Stimulated activated memory B cell treated with anti-CD40 and anti-IgM and Interleukin-4, amounts not matched to agents 10 μg/mL and 1 μg/mL and 100 μg/mL, for 72 hours (primary cell): ENCODE measurements around the gene MAD2L2.

Experiments
- ATAC-seq: fragments of 150-1000 bp; cut with Tn5 transposase; 2 replicates; pipeline ENCODE4 v1.10.0; 2021
- H3K27ac Mint-ChIP-seq: one replicate; pipeline ENCODE4 v1.8.0; 2022; ENCODE audit warnings: mild to moderate bottlenecking, mixed read lengths
- H3K27me3 Mint-ChIP-seq: one replicate; pipeline ENCODE4 v1.8.0; 2022; ENCODE audit warnings: mixed read lengths
- H3K36me3 Mint-ChIP-seq: one replicate; pipeline ENCODE4 v1.8.0; 2022; ENCODE audit warnings: mixed read lengths
- H3K4me1 Mint-ChIP-seq: one replicate; pipeline ENCODE4 v1.8.0; 2022; ENCODE audit warnings: mixed read lengths
- H3K4me3 Mint-ChIP-seq: one replicate; pipeline ENCODE4 v1.8.0; 2022; ENCODE audit warnings: mild to moderate bottlenecking, moderate library complexity, mixed read lengths
- H3K9me3 Mint-ChIP-seq: one replicate; pipeline ENCODE4 v1.8.0; 2022; ENCODE audit warnings: mixed read lengths

MAD2L2 gene

DNA sequence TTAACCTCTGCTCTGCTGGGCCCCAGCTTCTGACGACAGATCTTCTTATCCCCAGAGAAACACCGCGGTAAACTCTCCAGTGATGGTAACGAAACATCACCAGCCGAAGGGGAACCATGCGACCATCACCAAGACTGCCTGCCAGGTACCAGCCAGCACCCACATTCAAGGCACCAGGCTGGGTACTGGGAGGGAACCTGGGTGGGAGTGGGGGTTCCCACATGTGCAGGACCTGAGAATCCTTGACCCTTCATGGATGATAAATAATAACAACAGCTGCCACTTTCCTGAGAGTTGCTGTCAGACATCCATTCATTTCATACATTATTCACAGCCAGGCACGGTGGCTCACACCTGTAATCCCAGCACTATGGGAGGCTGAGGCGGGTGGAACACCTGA lies 31.3 kb upstream of the MAD2L2 start:
- Mint-ChIP-seq H3K27ac (no peak overlapping the region), H3K4me3 (no peak overlapping the region), H3K9me3 (no peaks in the 10 kb centered on the region), H3K27me3 (peaks cover 31% of the 10 kb centered on the region), H3K4me1 (peaks cover 5% of the 10 kb centered on the region), H3K36me3 (no peaks in the 10 kb centered on the region)
- ATAC-seq, result no peak

DNA sequence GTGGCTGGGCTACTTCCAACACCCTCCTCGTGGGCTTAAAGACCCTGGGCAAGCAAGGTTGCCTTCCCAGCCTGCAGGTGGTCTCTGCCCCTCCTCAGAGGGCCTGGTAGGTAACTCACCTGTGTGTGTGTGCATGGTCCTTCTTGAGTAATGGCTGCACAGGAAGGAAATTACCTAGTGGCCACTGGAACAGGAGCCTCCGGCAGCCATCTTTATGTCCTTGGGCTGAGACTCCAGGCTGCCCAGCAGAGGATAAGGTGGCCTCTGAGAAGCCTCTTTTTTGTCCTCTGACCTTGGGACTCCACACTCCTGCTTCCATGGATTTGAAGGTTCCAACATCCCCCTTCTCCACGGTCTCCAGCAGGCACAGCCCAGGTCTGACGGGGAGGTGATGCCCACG lies 30.5 kb upstream of the MAD2L2 start:
- Mint-ChIP-seq H3K4me3 (no peak overlapping the region), H3K27ac (no peak overlapping the region), H3K36me3 (no peaks in the 10 kb centered on the region), H3K9me3 (no peaks in the 10 kb centered on the region), H3K27me3 (peaks cover 33% of the 10 kb centered on the region), H3K4me1 (peaks cover 5% of the 10 kb centered on the region)
- ATAC-seq, result no peak

DNA sequence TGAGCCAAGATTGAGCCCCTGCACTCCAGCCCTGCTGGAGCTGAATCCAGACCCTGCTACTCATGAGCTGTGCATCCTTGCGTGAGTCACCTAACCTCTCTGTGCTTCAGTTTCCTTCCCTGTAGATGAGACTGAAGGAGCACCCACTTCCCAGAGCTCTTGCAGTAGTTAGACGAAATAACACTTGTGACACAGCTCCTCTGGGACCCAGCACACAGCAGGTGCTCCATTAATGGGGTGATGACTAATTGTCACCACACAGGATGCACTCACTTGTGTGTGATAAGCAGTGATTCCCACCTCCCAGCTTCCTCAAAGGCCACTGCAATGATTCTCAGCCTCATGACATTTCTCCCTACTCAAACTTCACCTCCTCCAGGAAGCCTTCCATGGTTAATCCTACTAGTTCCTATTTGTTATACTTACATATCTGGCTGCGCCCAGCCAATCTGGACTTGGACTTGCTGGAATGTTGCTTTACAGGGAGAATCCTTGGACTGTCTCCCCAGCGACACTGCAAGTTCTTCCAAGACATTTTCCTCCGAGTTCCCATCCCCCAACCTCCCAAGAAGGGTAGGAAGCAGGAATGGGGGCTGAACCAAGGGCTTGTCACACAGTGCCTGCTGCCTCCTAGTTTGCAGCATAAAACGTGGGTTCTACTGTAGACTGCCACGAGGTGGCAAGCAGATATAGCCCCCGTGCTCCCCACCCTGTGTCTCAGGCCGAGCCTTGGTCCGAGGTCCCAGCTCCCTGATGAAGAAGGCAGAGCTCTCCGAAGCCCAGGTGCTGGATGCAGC lies 27.8 kb upstream of the MAD2L2 start:
- Mint-ChIP-seq H3K27me3 (peaks cover 42% of the 10 kb centered on the region), H3K4me3 (no peak overlapping the region), H3K36me3 (no peaks in the 10 kb centered on the region), H3K9me3 (no peaks in the 10 kb centered on the region), H3K27ac (no peak overlapping the region), H3K4me1 (peaks cover 9% of the 10 kb centered on the region)
- no peak for ATAC-seq

DNA sequence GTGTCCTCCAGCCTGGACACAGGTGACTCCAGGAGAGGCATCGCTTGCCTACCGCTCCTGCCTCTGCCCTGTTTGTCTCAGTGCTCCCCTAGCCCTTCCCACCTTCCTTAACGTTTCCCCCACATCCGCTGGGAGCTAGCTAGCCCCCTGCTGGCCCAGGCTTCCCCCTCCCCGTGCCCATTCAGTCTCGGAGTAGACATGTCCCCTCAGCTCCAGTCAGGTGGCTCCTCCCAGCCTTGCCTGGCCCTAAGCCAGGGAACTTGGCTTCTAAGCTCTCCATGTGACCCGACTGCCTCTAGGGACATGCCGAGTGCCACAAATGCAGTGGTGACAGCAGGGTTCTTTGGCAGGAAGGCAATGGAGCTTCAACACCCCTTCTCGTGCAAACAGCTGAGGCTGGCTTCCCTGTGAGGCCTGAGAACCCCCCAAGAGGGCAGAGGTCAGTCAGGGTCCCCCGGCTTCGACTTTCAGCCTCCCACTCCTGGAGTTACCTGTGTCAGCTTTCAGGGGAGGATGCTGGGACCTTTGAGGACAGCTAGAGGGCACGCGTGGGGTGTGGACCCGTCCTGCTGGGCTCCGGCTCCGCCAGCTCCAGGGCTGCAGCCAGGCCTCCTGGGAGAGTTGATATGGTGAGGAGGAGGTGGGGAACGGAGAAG lies 26.8 kb upstream of the MAD2L2 start:
- peaks cover 18% of the 10 kb centered on the region for H3K4me1 Mint-ChIP-seq
- H3K27me3 Mint-ChIP-seq, result peaks cover 42% of the 10 kb centered on the region
- H3K27ac Mint-ChIP-seq, result no peak overlapping the region
- H3K36me3 Mint-ChIP-seq, result no peaks in the 10 kb centered on the region
- no peaks in the 10 kb centered on the region for H3K9me3 Mint-ChIP-seq
- no peak overlapping the region for H3K4me3 Mint-ChIP-seq
- ATAC-seq, result no peak

DNA sequence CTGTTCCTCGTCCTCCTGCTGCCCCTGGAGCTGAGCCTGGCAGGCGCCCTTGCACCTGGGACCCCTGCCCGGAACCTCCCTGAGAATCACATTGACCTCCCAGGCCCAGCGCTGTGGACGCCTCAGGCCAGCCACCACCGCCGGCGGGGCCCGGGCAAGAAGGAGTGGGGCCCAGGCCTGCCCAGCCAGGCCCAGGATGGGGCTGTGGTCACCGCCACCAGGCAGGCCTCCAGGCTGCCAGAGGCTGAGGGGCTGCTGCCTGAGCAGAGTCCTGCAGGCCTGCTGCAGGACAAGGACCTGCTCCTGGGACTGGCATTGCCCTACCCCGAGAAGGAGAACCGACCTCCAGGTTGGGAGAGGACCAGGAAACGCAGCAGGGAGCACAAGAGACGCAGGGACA lies 25.3 kb upstream of the MAD2L2 start:
- Mint-ChIP-seq H3K27me3 (peaks cover 42% of the 10 kb centered on the region), H3K4me3 (no peak overlapping the region), H3K9me3 (no peaks in the 10 kb centered on the region), H3K36me3 (no peaks in the 10 kb centered on the region), H3K4me1 (peaks cover 18% of the 10 kb centered on the region), H3K27ac (no peak overlapping the region)
- no peak for ATAC-seq

DNA sequence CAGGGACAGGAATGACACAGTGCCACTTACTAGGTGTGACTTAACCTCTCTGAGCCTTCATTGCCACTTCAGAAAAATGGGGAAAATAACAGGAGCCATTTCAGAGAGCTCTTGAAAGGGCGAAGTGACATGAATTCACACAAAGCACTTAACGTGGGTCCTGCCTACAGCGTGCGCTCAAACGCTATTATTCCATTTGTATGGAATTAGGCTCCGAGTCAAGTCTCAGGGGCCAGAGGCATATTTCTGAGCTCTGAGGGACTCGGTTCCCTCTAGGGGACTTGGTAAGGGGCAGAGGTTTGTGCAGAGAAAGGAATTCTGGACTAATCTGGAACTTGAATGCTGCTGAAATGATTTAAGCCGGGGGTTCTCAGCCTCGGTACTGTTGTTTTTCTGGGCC lies 24.6 kb upstream of the MAD2L2 start:
- no peaks in the 10 kb centered on the region for H3K36me3 Mint-ChIP-seq
- no peak overlapping the region for H3K4me3 Mint-ChIP-seq
- no peak for ATAC-seq
- H3K27me3 Mint-ChIP-seq, result peaks cover 42% of the 10 kb centered on the region
- no peaks in the 10 kb centered on the region for H3K9me3 Mint-ChIP-seq
- H3K4me1 Mint-ChIP-seq, result peaks cover 18% of the 10 kb centered on the region
- H3K27ac Mint-ChIP-seq, result no peak overlapping the region

DNA sequence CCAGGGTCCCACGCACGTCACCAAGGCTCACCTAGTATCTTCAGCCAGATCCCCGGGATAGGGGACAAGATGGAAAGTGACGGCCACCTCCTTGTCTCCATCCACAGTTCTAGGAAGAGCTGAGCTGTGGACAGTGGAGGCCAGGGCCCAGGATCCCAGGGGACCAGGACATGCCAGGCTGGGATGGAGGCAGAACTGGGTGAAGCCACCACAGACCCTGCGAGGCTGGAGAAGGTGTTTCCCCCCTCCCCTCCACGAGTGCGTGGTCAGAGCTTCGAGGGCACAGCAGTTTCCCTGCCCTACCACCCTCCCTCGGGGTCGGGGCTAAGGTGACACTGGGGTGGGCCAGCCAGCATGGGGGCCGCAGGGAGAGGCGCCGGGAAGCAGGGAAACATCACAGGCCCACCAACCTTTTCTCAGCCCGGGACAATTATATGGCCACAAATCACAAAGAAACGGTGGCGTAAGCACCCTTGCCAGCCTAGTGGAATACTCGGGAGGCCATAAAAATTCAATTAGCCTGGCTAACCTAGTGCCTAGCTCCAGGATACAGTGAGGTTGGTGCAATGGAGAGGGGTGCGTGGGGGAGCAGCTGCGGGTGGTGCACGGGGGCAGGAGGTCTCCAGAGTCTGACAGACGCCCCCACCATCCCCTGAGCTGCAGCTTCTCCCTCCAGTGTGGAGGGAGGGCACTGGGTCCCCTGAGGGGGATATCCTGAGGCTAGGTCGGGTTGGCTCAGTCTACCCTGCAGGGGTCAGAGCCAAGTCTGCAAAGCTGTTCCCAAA lies 23.9 kb upstream of the MAD2L2 start:
- no peak for ATAC-seq
- Mint-ChIP-seq H3K27ac (no peak overlapping the region), H3K9me3 (no peaks in the 10 kb centered on the region), H3K27me3 (peaks cover 37% of the 10 kb centered on the region), H3K4me1 (peaks cover 18% of the 10 kb centered on the region), H3K36me3 (no peaks in the 10 kb centered on the region), H3K4me3 (no peak overlapping the region)

DNA sequence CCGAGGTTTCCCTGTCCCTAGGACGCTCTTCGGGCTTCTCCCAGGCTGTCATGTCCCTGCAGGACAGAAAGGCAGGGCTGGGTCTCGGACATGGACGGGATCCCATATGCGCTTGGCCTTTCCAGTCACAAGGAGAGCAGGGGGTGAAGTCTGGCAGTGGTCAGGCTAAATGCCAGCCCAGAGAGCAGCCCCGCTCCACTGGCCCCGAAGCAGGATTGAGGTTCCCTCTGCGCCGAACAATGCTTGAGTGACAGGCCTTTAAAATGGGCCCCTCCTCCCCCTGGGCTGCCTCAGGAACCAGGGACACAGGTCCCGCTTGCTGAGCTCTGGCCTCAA lies 23.2 kb upstream of the MAD2L2 start:
- H3K4me3 Mint-ChIP-seq, result no peak overlapping the region
- H3K27me3 Mint-ChIP-seq, result peaks cover 30% of the 10 kb centered on the region
- peaks cover 18% of the 10 kb centered on the region for H3K4me1 Mint-ChIP-seq
- no peaks in the 10 kb centered on the region for H3K36me3 Mint-ChIP-seq
- H3K27ac Mint-ChIP-seq, result no peak overlapping the region
- H3K9me3 Mint-ChIP-seq, result no peaks in the 10 kb centered on the region
- no peak for ATAC-seq

DNA sequence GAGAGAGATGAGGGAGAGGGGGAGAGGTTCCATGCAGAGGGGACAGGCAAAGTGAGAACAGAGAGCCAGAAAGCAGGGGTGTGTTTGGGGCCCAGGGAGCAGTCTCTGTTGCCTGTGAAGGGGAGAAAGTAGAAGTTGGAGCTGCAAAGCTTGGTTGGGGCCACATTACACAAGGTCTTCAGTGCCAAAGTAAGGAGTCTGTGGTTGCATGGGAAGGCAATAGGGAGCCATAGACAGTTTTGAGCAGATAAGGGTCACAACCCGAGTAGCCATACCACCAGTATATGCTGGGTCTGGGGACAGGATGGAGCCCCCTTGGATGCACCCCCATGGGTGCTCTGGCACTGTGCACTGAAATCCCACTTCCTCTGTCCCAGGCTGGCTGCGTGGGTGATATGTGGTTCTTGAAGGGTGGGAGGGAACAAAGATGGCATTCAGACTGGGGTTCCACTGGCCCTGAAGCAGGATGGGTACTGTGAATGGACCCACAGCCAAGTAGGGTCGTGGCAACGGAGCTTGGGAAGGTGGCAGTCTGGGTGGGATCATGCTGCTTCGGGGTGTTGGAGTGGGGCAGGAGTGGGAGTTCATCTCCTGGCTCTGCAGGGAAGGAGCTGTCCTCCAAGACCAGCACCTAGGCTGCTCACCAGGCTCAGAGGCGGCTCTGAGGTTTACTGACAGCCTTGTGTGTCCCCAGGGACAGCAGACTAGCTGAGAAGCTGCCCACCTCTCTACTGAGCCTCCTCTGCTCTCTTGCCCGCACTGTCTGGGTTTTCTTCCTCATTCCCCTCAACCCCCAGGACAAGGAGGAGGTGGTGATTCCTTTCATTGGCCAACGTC lies 22.6 kb upstream of the MAD2L2 start:
- ATAC-seq, result peak; percentile 59
- no peak overlapping the region for H3K27ac Mint-ChIP-seq
- no peak overlapping the region for H3K4me3 Mint-ChIP-seq

DNA sequence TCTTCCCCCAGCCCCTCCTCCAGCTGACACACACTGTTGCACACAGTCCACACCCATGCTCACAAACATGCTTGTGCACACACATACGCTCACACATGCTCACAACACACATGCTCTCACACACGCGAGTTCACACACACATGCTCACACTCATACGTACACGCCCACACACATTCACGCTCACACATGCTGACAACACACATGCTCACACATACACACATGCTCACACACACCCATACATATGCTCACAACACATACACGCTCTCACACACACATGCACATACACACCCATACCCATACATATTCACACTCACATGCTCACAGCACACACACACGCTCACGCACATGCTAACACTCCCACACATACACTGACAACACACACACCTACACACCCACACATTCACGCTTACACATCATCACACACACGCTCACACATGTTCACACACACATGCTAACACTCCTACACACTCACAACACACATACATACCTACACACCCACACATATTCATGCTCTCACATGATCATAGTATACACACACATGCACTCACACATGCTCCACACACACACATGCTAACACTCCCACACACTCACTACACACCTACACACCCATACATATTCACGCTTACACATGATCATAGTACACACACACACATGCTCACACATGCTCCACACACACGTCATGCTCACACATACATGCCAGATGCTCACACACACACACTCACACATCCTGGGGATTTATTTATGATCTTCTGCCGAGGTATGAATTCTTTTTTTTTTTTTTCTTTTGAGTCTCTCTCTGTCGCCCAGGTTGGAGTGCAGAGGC lies 21.2 kb upstream of the MAD2L2 start:
- H3K4me1 Mint-ChIP-seq, result peaks cover 13% of the 10 kb centered on the region
- no peaks in the 10 kb centered on the region for H3K9me3 Mint-ChIP-seq
- no peak overlapping the region for H3K27ac Mint-ChIP-seq
- no peaks in the 10 kb centered on the region for H3K36me3 Mint-ChIP-seq
- H3K4me3 Mint-ChIP-seq, result no peak overlapping the region
- ATAC-seq, result no peak
- peaks cover 10% of the 10 kb centered on the region for H3K27me3 Mint-ChIP-seq

More for the DNA sequence above, 22.6 kb upstream of the MAD2L2 start:
- peaks cover 13% of the 10 kb centered on the region for H3K4me1 Mint-ChIP-seq
- H3K9me3 Mint-ChIP-seq, result no peaks in the 10 kb centered on the region
- peaks cover 24% of the 10 kb centered on the region for H3K27me3 Mint-ChIP-seq
- H3K36me3 Mint-ChIP-seq, result no peaks in the 10 kb centered on the region

DNA sequence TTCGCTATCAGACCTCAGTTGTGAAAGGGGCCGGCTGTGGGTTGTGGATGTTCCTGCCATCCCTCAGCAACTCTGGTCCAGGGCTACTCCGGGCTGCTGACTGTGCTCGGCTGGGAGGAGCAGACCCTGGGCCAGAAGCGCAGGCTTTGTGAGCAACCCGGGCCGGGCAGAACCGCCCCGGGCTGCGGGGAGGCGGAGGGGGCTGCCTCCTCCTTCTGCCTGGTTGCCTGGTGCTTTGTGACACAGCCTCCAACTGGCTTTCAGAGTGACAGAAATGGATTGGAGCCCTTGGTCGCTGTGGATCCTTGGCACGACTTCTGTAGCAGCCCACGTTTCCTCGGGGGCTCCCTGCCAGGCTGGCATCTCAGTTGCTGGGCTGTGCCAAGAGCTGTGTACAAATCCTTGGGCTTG lies 20.6 kb upstream of the MAD2L2 start:
- Mint-ChIP-seq H3K36me3 (no peaks in the 10 kb centered on the region), H3K9me3 (no peaks in the 10 kb centered on the region), H3K4me1 (peaks cover 13% of the 10 kb centered on the region), H3K27me3 (peaks cover 9% of the 10 kb centered on the region), H3K4me3 (no peak overlapping the region), H3K27ac (no peak overlapping the region)
- ATAC-seq, result no peak

DNA sequence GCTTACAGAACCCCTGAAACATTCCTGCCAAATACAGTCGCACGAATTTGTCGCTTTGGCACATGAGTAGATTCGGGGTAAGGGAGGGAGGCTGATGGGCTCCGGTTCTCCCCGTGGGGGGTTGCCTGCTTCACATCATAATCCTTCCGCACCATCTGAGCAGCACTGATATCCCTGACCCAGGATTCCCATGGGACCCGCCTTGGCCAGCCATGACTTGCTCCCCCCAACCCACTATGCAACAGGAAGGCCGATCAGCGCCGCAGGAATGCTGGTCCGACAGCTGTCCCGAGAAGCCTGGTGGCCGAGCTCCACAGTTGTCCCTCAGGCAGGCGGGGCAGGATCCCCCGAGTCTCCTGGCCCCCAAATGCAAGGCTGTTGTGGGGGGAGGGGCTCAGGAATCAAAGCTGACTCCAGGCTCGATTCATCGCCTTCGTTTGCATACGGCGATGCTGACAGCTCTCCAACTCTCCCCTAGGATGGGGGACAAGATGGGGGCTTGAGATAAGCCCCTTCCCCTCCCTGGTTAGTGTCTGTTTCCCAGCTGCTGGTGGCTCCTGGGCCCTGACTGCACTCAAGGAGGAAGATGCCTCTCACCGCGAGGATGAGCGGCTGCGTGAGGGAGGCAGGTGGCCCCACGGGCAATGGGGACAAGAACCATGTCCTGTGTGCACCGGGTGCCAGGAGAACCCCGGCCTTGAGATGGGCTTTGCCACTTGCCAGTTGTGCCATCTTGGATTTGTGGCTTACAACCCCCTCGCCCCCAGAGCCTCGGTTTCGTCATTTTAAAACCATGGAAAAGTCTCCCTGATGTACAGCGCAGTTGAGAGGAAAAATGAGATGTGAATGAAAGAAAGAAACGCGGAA lies 19.9 kb upstream of the MAD2L2 start:
- Mint-ChIP-seq H3K36me3 (no peaks in the 10 kb centered on the region), H3K27me3 (peaks cover 9% of the 10 kb centered on the region), H3K9me3 (no peaks in the 10 kb centered on the region), H3K27ac (no peak overlapping the region), H3K4me3 (no peak overlapping the region), H3K4me1 (peaks cover 13% of the 10 kb centered on the region)
- no peak for ATAC-seq

DNA sequence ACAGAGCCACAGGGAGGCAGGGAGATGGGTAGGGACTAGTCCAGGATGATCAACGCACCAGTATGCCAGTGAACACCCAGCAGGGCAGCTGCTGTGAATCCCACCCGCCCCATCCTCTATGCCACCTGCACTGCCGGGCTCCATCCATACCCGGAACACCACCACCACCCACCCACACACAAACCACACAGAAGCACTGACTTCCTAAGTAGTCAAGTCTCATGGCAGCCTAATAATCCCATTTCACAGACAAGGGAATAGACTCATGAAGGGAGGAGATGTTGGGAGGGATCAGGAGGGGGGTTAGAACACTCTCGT lies 16.9 kb upstream of the MAD2L2 start:
- ATAC-seq, result no peak
- Mint-ChIP-seq H3K27ac (no peak overlapping the region), H3K36me3 (no peaks in the 10 kb centered on the region), H3K4me3 (no peak overlapping the region), H3K27me3 (peaks cover 21% of the 10 kb centered on the region), H3K4me1 (peaks cover 4% of the 10 kb centered on the region), H3K9me3 (no peaks in the 10 kb centered on the region)
